Stomach smooth muscle (tissue), 2 donors: Measurements from ENCODE around the gene CD244.

Experiments
- H3K27ac ChIP-seq: one replicate; pipeline ENCODE4 v1.7.0; 2013; ENCODE audit warnings: mild to moderate bottlenecking, low read length, inconsistent platforms
- H3K27me3 ChIP-seq, 2 donors: one replicate each; pipeline ENCODE4 v1.7.0; 2013; ENCODE audit warnings: low read length in 2 of 2; ENCODE audit not compliant: insufficient read depth in 2 of 2, control insufficient read depth in 1 of 2
- H3K36me3 ChIP-seq, 2 donors: one replicate each; pipeline ENCODE4 v1.7.0; 2013; ENCODE audit warnings: low read length in 2 of 2; ENCODE audit not compliant: control insufficient read depth in 2 of 2, insufficient read depth in 2 of 2
- H3K4me1 ChIP-seq: one replicate; pipeline ENCODE4 v1.7.0; 2013; ENCODE audit warnings: low read length; ENCODE audit not compliant: control insufficient read depth, insufficient read depth
- H3K4me3 ChIP-seq, 2 donors: one replicate each; pipeline ENCODE4 v1.7.0; 2013; ENCODE audit warnings: low read length in 2 of 2
- H3K9ac ChIP-seq, 2 donors: one replicate each; pipeline ENCODE4 v1.7.0; 2013; ENCODE audit warnings: low read length in 2 of 2, mild to moderate bottlenecking in 1 of 2
- H3K9me3 ChIP-seq, 2 donors: one replicate each; pipeline ENCODE4 v1.7.0; 2013; ENCODE audit warnings: low read length in 2 of 2; ENCODE audit not compliant: control insufficient read depth in 2 of 2
- donor health status: healthy.
- donor health status: Pancreatic carcinoma.

Gene CD244

GRCh38 chr1:160781186-160781766 lies 81.4 kb downstream of the CD244 start:
- peaks cover 0 to 2% of the 10 kb centered on the region in 2 donors for H3K27me3 ChIP-seq
- no peak overlapping the region for H3K27ac ChIP-seq
- H3K4me3 ChIP-seq: no peak overlapping the region
- no peaks in the 10 kb centered on the region for H3K4me1 ChIP-seq
- H3K9ac ChIP-seq: no peak overlapping the region
- no peaks in the 10 kb centered on the region for H3K9me3 ChIP-seq
- no peaks in the 10 kb centered on the region for H3K36me3 ChIP-seq

GRCh38 chr1:160780398-160780755 lies 82.3 kb downstream of the CD244 start:
- Histone ChIP-seq H3K27ac (no peak overlapping the region), H3K27me3 (peaks cover 0 to 2% of the 10 kb centered on the region in 2 donors), H3K4me1 (no peaks in the 10 kb centered on the region), H3K4me3 (no peak overlapping the region), H3K9ac (no peak overlapping the region), H3K9me3 (no peaks in the 10 kb centered on the region), H3K36me3 (no peaks in the 10 kb centered on the region)
